Progenitor cell of endocrine pancreas (in vitro differentiated cells): ENCODE data around the gene CSF1R. TPM values are rescaled to one million over a fixed set of nuclear protein-coding genes. Genes with fewer than 3 reads are reported as not detected.
"Not testable (repeated sequence)": the region's sequence is repeated elsewhere in the genome, so short reads cannot be mapped to it uniquely, and the experiment has no call there.

Source experiments
- DNase-seq: peaks from one replicate; pipeline ENCODE4 v3.0.0; 2021; ENCODE audit warnings: low spot score; ENCODE audit not compliant: unreplicated experiment
- H3K27ac Mint-ChIP-seq: 2 replicates; pipeline ENCODE4 v1.8.0; 2021; ENCODE audit warnings: mild to moderate bottlenecking, moderate library complexity, mixed read lengths
- H3K27me3 Mint-ChIP-seq: 2 replicates; pipeline ENCODE4 v1.8.0; 2021; ENCODE audit warnings: mixed read lengths
- H3K36me3 Mint-ChIP-seq: 2 replicates; pipeline ENCODE4 v1.8.0; 2022; ENCODE audit warnings: mixed read lengths; ENCODE audit not compliant: insufficient read depth
- H3K4me1 Mint-ChIP-seq: 2 replicates; pipeline ENCODE4 v1.8.0; 2021; ENCODE audit warnings: low read depth, mixed read lengths
- H3K4me3 Mint-ChIP-seq: 2 replicates; pipeline ENCODE4 v1.8.0; 2021; ENCODE audit warnings: low read depth, mild to moderate bottlenecking, moderate library complexity, mixed read lengths
- H3K9me3 Mint-ChIP-seq: 2 replicates; pipeline ENCODE4 v1.8.0; 2021; ENCODE audit warnings: low read depth, mixed read lengths
- total RNA-seq: library from RNA; stranded (reverse); gene quantifications from 2 replicates; pipeline ENCODE4 v1.2.1, GENCODE V29; 2021
- TF ChIP-seq, protein P1 (sequence below): fragments of 200-600 bp; sonication (generic); IDR thresholded peaks from one replicate; pipeline ENCODE4 v1.5.0; 2021; ENCODE audit warnings: antibody characterized with exemption, mild to moderate bottlenecking; ENCODE audit not compliant: unreplicated experiment

The CSF1R gene
- total RNA-seq, 1 donor from 2014 or later: not detected

DNA sequence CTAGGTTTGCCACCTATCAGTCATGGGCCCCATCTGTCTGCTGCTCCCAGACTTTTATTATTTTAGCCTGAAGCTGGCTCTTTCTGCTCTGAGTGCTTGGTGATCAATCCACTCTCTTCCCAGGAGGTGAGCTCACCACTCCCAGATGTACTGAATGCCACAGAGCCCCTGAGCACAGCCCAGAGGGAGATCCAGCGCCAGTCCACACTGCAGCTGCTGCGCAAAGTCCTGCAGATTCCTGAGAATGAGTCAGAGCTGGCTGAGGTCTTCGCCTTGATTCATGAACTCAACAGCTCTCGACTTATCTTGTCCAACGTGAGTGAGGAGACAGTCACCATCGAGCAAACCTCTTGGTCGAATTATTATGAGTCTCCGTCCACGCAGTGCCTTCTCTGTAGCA is 49.8 kb downstream of the CSF1R start:
- TF ChIP-seq, protein P1, sequence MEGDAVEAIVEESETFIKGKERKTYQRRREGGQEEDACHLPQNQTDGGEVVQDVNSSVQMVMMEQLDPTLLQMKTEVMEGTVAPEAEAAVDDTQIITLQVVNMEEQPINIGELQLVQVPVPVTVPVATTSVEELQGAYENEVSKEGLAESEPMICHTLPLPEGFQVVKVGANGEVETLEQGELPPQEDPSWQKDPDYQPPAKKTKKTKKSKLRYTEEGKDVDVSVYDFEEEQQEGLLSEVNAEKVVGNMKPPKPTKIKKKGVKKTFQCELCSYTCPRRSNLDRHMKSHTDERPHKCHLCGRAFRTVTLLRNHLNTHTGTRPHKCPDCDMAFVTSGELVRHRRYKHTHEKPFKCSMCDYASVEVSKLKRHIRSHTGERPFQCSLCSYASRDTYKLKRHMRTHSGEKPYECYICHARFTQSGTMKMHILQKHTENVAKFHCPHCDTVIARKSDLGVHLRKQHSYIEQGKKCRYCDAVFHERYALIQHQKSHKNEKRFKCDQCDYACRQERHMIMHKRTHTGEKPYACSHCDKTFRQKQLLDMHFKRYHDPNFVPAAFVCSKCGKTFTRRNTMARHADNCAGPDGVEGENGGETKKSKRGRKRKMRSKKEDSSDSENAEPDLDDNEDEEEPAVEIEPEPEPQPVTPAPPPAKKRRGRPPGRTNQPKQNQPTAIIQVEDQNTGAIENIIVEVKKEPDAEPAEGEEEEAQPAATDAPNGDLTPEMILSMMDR: no peak
- H3K4me1 Mint-ChIP-seq: no peaks in the 10 kb centered on the region
- no peaks in the 10 kb centered on the region for H3K27me3 Mint-ChIP-seq
- no peaks in the 10 kb centered on the region for H3K9me3 Mint-ChIP-seq
- H3K27ac Mint-ChIP-seq: no peak overlapping the region
- H3K4me3 Mint-ChIP-seq: no peak overlapping the region
- no peak for DNase-seq
- peaks cover 22% of the 10 kb centered on the region for H3K36me3 Mint-ChIP-seq

DNA sequence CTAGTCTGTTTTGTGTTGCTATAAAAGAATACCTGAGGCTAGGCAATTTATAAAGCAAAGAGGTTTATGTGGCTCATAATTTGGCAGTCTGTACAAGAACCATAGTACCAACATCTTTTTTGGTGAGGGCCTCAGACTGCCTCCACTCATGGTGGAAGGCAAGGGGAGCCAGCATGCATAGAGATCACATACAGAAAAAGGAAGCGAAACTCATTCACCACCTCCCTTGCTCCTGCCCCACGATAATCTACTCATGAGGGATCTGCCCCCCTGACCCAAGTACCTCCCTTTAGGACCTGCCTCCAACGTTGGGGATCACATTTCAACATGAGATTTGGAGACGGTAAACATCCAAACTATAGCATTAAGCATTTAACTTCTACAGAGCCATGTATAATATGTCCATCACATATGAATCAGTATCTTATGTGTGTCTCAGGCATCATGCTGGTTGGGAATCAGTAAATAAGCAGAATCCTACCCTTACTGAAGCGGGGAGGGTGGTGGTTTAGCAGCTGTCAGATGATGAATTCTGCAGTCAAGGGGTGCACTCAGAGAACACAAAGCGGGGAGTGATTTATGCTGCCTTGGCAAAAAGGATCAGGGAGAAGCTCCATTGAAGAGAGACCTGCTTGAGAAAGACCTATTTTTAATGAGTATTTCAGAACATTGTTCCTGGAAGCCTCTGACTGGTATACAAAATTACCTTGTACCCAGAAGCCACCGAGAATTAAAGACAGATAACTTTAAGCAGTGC is 51.0 kb downstream of the CSF1R start:
- no peaks in the 10 kb centered on the region for H3K9me3 Mint-ChIP-seq
- no peaks in the 10 kb centered on the region for H3K4me1 Mint-ChIP-seq
- H3K27me3 Mint-ChIP-seq: no peaks in the 10 kb centered on the region
- H3K36me3 Mint-ChIP-seq: peaks cover 26% of the 10 kb centered on the region
- no peak overlapping the region for H3K4me3 Mint-ChIP-seq
- DNase-seq: no peak
- TF ChIP-seq, protein P1: no peak
- no peak overlapping the region for H3K27ac Mint-ChIP-seq

DNA sequence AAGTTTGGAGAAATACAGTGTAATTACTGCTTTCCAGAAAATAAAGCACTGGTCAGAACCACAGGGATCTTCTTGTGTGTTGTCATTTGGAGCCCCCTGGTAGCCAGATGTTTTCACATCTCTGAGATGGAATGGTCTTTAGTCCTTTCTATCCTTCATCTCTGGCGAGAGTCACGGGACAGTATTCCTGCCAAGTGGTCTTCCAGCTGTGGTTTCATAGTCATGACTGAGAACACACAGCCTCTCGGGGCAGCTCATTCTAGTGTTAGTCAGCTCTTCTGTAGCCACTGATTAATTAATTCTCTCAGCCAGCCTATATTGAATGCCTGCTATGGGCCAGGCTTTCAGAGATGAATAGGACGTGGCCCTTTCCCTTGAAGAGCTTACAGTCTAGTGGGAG is 51.7 kb downstream of the CSF1R start:
- peaks cover 27% of the 10 kb centered on the region for H3K36me3 Mint-ChIP-seq
- H3K4me3 Mint-ChIP-seq: no peak overlapping the region
- H3K4me1 Mint-ChIP-seq: no peaks in the 10 kb centered on the region
- H3K27ac Mint-ChIP-seq: no peak overlapping the region
- H3K9me3 Mint-ChIP-seq: no peaks in the 10 kb centered on the region
- TF ChIP-seq, protein P1: no peak
- no peaks in the 10 kb centered on the region for H3K27me3 Mint-ChIP-seq
- no peak for DNase-seq

DNA sequence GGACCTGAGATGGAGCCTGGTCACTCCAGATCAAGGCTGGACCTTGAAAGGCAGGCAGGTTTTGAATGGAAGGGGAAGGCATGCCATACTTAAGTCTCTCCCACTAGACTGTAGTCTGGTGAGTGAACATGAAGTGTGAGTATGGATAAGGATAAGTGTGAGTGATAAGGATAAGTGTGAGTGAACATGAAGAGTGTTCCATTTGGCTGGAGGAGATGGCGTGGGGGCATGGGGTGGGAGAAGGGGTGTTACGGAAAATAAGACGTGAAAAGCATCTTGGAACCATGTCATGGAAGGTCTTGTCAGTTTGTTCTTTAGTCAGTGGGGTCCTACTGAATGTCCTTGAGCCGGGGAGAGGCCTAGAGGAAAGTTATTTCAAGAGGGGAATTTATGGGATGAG is 53.0 kb downstream of the CSF1R start:
- no peaks in the 10 kb centered on the region for H3K4me1 Mint-ChIP-seq
- DNase-seq: no peak
- no peak overlapping the region for H3K27ac Mint-ChIP-seq
- peaks cover 31% of the 10 kb centered on the region for H3K36me3 Mint-ChIP-seq
- TF ChIP-seq, protein P1: no peak
- no peaks in the 10 kb centered on the region for H3K27me3 Mint-ChIP-seq
- no peak overlapping the region for H3K4me3 Mint-ChIP-seq
- no peaks in the 10 kb centered on the region for H3K9me3 Mint-ChIP-seq

DNA sequence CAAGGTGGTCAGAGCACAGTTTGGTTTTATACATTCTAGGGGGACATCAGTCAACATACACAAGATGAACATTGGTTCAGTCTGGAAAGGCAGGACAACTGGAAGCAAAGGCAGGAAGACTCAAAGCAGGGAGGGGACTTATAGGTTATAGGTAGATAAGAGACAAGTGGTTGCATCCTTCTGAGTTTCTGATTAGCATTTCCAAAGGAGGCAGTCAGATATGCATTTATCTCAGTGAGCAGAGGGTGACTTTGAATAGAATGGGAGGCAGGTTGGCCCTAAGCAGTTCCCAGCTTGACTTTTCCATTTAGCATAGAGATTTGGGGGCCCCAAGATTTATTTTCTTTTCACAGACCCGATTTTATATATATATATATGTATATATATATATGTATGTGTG is 58.3 kb downstream of the CSF1R start:
- not testable (repeated sequence) for DNase-seq, H3K4me1 Mint-ChIP-seq, H3K27ac Mint-ChIP-seq, H3K4me3 Mint-ChIP-seq, H3K27me3 Mint-ChIP-seq, H3K9me3 Mint-ChIP-seq
- H3K36me3 Mint-ChIP-seq: peaks cover 20% of the 10 kb centered on the region

DNA sequence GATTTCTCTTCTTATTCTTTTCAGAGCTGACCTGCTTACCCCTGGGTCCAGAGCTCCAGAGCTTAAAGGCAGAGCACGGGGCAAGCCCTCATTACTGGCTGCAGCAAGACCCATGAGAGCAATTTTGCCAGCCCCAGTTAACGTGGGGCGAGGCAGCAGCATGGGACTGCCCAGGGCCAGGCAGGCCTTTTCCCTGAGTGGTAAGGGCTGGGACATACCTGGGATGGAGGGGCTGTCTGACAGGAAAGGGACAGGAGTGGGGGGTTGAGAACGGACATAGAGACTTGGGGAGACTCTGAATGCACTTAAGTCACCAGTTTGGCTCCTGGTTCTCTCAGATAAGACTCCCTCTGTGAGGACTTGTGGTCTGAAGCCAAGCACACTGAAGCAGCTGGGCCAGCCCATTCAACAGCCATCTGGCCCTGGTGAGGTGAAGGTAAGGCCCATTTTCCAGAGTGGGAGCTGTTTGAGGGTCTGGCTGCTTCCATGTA is 59.6 kb downstream of the CSF1R start:
- no peaks in the 10 kb centered on the region for H3K27me3 Mint-ChIP-seq
- no peak overlapping the region for H3K4me3 Mint-ChIP-seq
- H3K4me1 Mint-ChIP-seq: no peaks in the 10 kb centered on the region
- peaks cover 17% of the 10 kb centered on the region for H3K36me3 Mint-ChIP-seq
- H3K27ac Mint-ChIP-seq: no peak overlapping the region
- TF ChIP-seq, protein P1: no peak
- DNase-seq: no peak
- H3K9me3 Mint-ChIP-seq: no peaks in the 10 kb centered on the region
